IMR-90 (cell line): Measurements from ENCODE around the gene NKTR. TPM values are rescaled to one million over a fixed set of nuclear protein-coding genes. Genes with fewer than 3 reads are reported as not detected.

Source experiments
- ATAC-seq: fragments of 200-7000 bp; cut with Tn5 transposase; 2 replicates; pipeline ENCODE4 v1.9.1; 2020; ENCODE audit warnings: low read depth, mild to moderate bottlenecking, moderate library complexity
- BruUV-seq: library from RNA; stranded (reverse); fragments of 400-500 nt; replicated peaks from 2 replicates; lab custom pipeline; 2021; lab: Mats Ljungman, UMichigan
- CTCF ChIA-PET: fragments of 300-600 bp; formaldehyde crosslinking; extraction: SDS; loops from one replicate; lab custom pipeline; 2021; ENCODE audit warnings: antibody characterized with exemption; lab: Yijun Ruan, JAX
- POLR2A ChIA-PET: fragments of 300-600 bp; sonication (Branson Sonifier 250); formaldehyde crosslinking; loops from one replicate; lab custom pipeline; 2022; ENCODE audit warnings: antibody characterized with exemption; ENCODE audit not compliant: unreplicated experiment; lab: Charles Lee
- DNase-seq: peaks from one replicate; pipeline ENCODE4 v3.0.0; 2013
- H2AFZ ChIP-seq: replicated peaks from 2 replicates; pipeline ENCODE3; 2013; ENCODE audit warnings: low read length, mild to moderate bottlenecking; ENCODE audit not compliant: poor library complexity
- H2AK5ac ChIP-seq: 2 replicates; pipeline ENCODE4 v1.6.1; 2013; ENCODE audit warnings: low read depth, low read length, inconsistent platforms
- H2AK9ac ChIP-seq: replicated peaks from 2 replicates; pipeline ENCODE3; 2013; ENCODE audit warnings: mild to moderate bottlenecking, low read depth, low read length, moderate library complexity; ENCODE audit not compliant: poor library complexity
- H2BK120ac ChIP-seq: 2 replicates; pipeline ENCODE4 v1.6.1; 2013; ENCODE audit warnings: low read depth, low read length, inconsistent platforms
- H2BK15ac ChIP-seq: 3 replicates; pipeline ENCODE4 v1.6.1; 2013; ENCODE audit warnings: low read depth, low read length, inconsistent platforms
- H2BK20ac ChIP-seq: 2 replicates; pipeline ENCODE4 v1.6.1; 2013; ENCODE audit warnings: low read depth, mild to moderate bottlenecking, inconsistent platforms, low read length, moderate library complexity
- H2BK5ac ChIP-seq: 2 replicates; pipeline ENCODE4 v1.6.1; 2013; ENCODE audit warnings: mild to moderate bottlenecking, low read depth, low read length, inconsistent platforms; ENCODE audit not compliant: poor library complexity, severe bottlenecking
- H3K14ac ChIP-seq: replicated peaks from 2 replicates; pipeline ENCODE4 v1.6.1; 2013; ENCODE audit warnings: low read depth, low read length, inconsistent platforms
- H3K18ac ChIP-seq: 2 replicates; pipeline ENCODE4 v1.6.1; 2013; ENCODE audit warnings: low read depth, low read length, control low read depth
- H3K23ac ChIP-seq: 2 replicates; pipeline ENCODE4 v1.6.1; 2013; ENCODE audit warnings: low read depth, low read length, inconsistent platforms
- H3K27ac ChIP-seq: 2 replicates; pipeline ENCODE4 v1.5.1; 2013; ENCODE audit warnings: mild to moderate bottlenecking, control low read depth, low read length; ENCODE audit not compliant: insufficient read depth
- H3K27me3 ChIP-seq: 2 replicates; pipeline ENCODE4 v1.6.1; 2013; ENCODE audit warnings: low read length; ENCODE audit not compliant: control insufficient read depth, insufficient read depth
- H3K36me3 ChIP-seq: 2 replicates; pipeline ENCODE4 v1.6.1; 2013; ENCODE audit warnings: low read length, mixed read lengths; ENCODE audit not compliant: control insufficient read depth, insufficient read depth
- H3K4ac ChIP-seq: 2 replicates; pipeline ENCODE4 v1.6.1; 2013; ENCODE audit warnings: low read depth, low read length, inconsistent platforms
- H3K4me1 ChIP-seq: 2 replicates; pipeline ENCODE4 v1.6.1; 2013; ENCODE audit warnings: low read length, mixed read lengths; ENCODE audit not compliant: control insufficient read depth, insufficient read depth
- H3K4me2 ChIP-seq: 2 replicates; pipeline ENCODE4 v1.6.1; 2013; ENCODE audit warnings: low read depth, mild to moderate bottlenecking, control low read depth, low read length, moderate library complexity
- H3K4me3 ChIP-seq: 2 replicates; pipeline ENCODE4 v1.5.1; 2013; ENCODE audit warnings: low read depth, mild to moderate bottlenecking, control low read depth, low read length, moderate library complexity; ENCODE audit not compliant: insufficient read depth
- H3K56ac ChIP-seq: 2 replicates; pipeline ENCODE4 v1.6.1; 2013; ENCODE audit warnings: low read length, inconsistent platforms; ENCODE audit not compliant: insufficient read depth; ENCODE audit errors: extremely low read depth
- H3K79me1 ChIP-seq, 2 experiments: 2 replicates each; pipeline ENCODE4 v1.6.1; 2013; ENCODE audit warnings: low read length in 2 of 2, inconsistent platforms in 1 of 2, low read depth in 1 of 2
- H3K9ac ChIP-seq: 2 replicates; pipeline ENCODE4 v1.6.1; 2013; ENCODE audit warnings: low read depth, low read length, control low read depth
- H3K9me1 ChIP-seq: 2 replicates; pipeline ENCODE4 v1.6.1; 2013; ENCODE audit warnings: low read length, inconsistent platforms; ENCODE audit not compliant: insufficient read depth
- H3K9me3 ChIP-seq: 2 replicates; pipeline ENCODE4 v1.6.1; 2013; ENCODE audit warnings: low read length; ENCODE audit not compliant: control insufficient read depth, insufficient read depth
- H4K20me1 ChIP-seq: 2 replicates; pipeline ENCODE4 v1.6.1; 2013; ENCODE audit warnings: low read length, inconsistent platforms; ENCODE audit not compliant: insufficient read depth
- H4K5ac ChIP-seq: 2 replicates; pipeline ENCODE4 v1.6.1; 2013; ENCODE audit warnings: mild to moderate bottlenecking, low read depth, low read length, control low read depth
- H4K8ac ChIP-seq, 2 experiments: 2 replicates each; pipeline ENCODE4 v1.6.1; 2013; ENCODE audit warnings: low read depth in 2 of 2, low read length in 2 of 2, control low read depth in 1 of 2, inconsistent platforms in 1 of 2
- H4K91ac ChIP-seq: 2 replicates; pipeline ENCODE4 v1.6.1; 2013; ENCODE audit warnings: low read depth, low read length, inconsistent platforms; ENCODE audit not compliant: insufficient read depth
- BHLHE40 ChIP-seq: fragments of 150-350 bp; IDR thresholded peaks from 2 replicates; pipeline ENCODE4 v1.6.1; 2016; ENCODE audit warnings: mild to moderate bottlenecking, low read depth, low read length
- CEBPB ChIP-seq: IDR thresholded peaks from 2 replicates; pipeline ENCODE4 v1.6.1; 2012; ENCODE audit warnings: low read depth, low read length, improper control_type of control experiment
- CHD1 ChIP-seq: IDR thresholded peaks from 2 replicates; pipeline ENCODE4 v1.6.1; 2012; ENCODE audit warnings: low read depth, low read length, improper control_type of control experiment
- CTCF ChIP-seq: conservative IDR thresholded peaks from 2 replicates; pipeline ENCODE4 v1.5.1; 2012; ENCODE audit warnings: mild to moderate bottlenecking, low read depth, low read length, improper control_type of control experiment
- FOS ChIP-seq: fragments of 150-350 bp; IDR thresholded peaks from 2 replicates; pipeline ENCODE4 v1.6.1; 2016; ENCODE audit warnings: low read depth, low read length
- MAFK ChIP-seq: IDR thresholded peaks from 2 replicates; pipeline ENCODE4 v1.6.1; 2012; ENCODE audit warnings: low read depth, low read length, improper control_type of control experiment
- MAZ ChIP-seq: IDR thresholded peaks from 2 replicates; pipeline ENCODE4 v1.6.1; 2012; ENCODE audit warnings: low read depth, mild to moderate bottlenecking, low read length, improper control_type of control experiment, moderate library complexity, borderline replicate concordance
- MXI1 ChIP-seq: IDR thresholded peaks from 2 replicates; pipeline ENCODE4 v1.6.1; 2012; ENCODE audit warnings: low read depth, mild to moderate bottlenecking, low read length, moderate library complexity, borderline replicate concordance
- NFE2L2 ChIP-seq: fragments of 150-350 bp; IDR thresholded peaks from 2 replicates; pipeline ENCODE4 v1.6.1; 2016; ENCODE audit warnings: low read depth, mild to moderate bottlenecking, low read length
- POLR2A ChIP-seq: IDR thresholded peaks from 2 replicates; pipeline ENCODE4 v1.6.1; 2012; ENCODE audit warnings: mild to moderate bottlenecking, low read depth, low read length
- RAD21 ChIP-seq: IDR thresholded peaks from 2 replicates; pipeline ENCODE4 v1.6.1; 2012; ENCODE audit warnings: low read length, improper control_type of control experiment
- RCOR1 ChIP-seq: IDR thresholded peaks from 2 replicates; pipeline ENCODE4 v1.6.1; 2012; ENCODE audit warnings: mild to moderate bottlenecking, low read length, improper control_type of control experiment; ENCODE audit not compliant: insufficient replicate concordance
- RFX5 ChIP-seq: IDR thresholded peaks from 2 replicates; pipeline ENCODE4 v1.8.0; 2012; ENCODE audit warnings: low read depth, mild to moderate bottlenecking, low read length, moderate library complexity
- SMC3 ChIP-seq: fragments of 150-350 bp; IDR thresholded peaks from 2 replicates; pipeline ENCODE4 v1.6.1; 2016; ENCODE audit warnings: low read depth, mild to moderate bottlenecking, antibody characterized with exemption, low read length, moderate library complexity
- USF2 ChIP-seq: fragments of 150-350 bp; IDR thresholded peaks from 2 replicates; pipeline ENCODE4 v1.6.1; 2017; ENCODE audit warnings: mild to moderate bottlenecking, antibody characterized with exemption, low read length, low read depth
- WGBS, 2 experiments: methylation state at CpG; one replicate each; pipeline versions ENCODE4 v1.1.5 to v1.1.7; 2013; ENCODE audit warnings: missing lambda C conversion rate in 2 of 2; ENCODE audit not compliant: insufficient read length in 1 of 2; ENCODE audit errors: extremely low coverage in 2 of 2; 5-methylcytosine and 5-hydroxymethylcytosine counted together
- dilution Hi-C: fragments of 300-500 bp; cut with HindIII; formaldehyde crosslinking; loops from one replicate; pipeline ENCODE4 v1.14.3; 2018; ENCODE audit warnings: low sequenced_read_pairs; ENCODE audit not compliant: unreplicated experiment
- in situ Hi-C: fragments of 300-500 bp; cut with MboI; formaldehyde crosslinking; loops from 3 replicates; pipeline ENCODE4 v1.14.3; 2019; ENCODE audit warnings: low sequenced_read_pairs, inconsistent platforms, mixed read lengths
- intact Hi-C: fragments of 100-400 bp; cut with micrococcal nuclease; formaldehyde crosslinking; loops from 2 replicates; pipeline ENCODE4 v1.10.0; 2022
- polyA plus RNA-seq, 3 experiments: library from polyadenylated mRNA; depleted of rRNA; stranded (reverse); fragments of >200 nt; gene quantifications; 2 replicates each; pipeline ENCODE4 v1.2.3, GENCODE V29; 2012; ENCODE audit warnings: low replicate concordance in 1 of 3
- total RNA-seq: library from RNA; depleted of rRNA; stranded (reverse); fragments of >200 nt; gene quantifications from 2 replicates; pipeline ENCODE4 v1.2.3, GENCODE V29; 2012

Gene NKTR
- total and polyA plus RNA-seq, 2 of the 4 experiments (the other 2 are of a cell fraction) = 24.0 to 30.7 TPM

GRCh38 chr3:42562047-42562907 is 38.2 kb upstream of the NKTR start:
- WGBS, 2 experiments = 25% methylated on average over 1 of the region's 3 CpGs; no CpG with 5 or more reads in 1 of the 2 experiments
- CTCF ChIA-PET = interaction anchor here (1.1 kb wide), 1 partner anchor 15 kb away, joined by 3 read pairs; no protein-coding TSS in a partner anchor
- in situ Hi-C loops = no loop called here
- TF ChIP-seq POLR2A (no peak), SMC3 (no peak), RFX5 (no peak), MAZ (no peak), MXI1 (no peak), FOS (no peak), BHLHE40 (no peak), CEBPB (no peak), CHD1 (no peak), MAFK (no peak), CTCF (no peak), NFE2L2 (no peak), USF2 (no peak), RCOR1 (no peak), RAD21 (no peak)

More at GRCh38 chr3:42562047-42562907, 38.2 kb upstream of the NKTR start:
- Histone ChIP-seq H3K79me1 (peaks cover 11 to 17% of the 10 kb centered on the region in 2 experiments; a peak in 3 of 4 replicates), H2AFZ (no peak overlapping the region), H2BK15ac (no peak overlapping the region), H2BK5ac (no peak overlapping the region), H2AK9ac (peak overlapping the region; percentile 23), H3K27me3 (no peaks in the 10 kb centered on the region), H3K9me3 (no peaks in the 10 kb centered on the region), H4K8ac (no peak overlapping the region), H3K56ac (no peak overlapping the region), H3K9me1 (peaks cover 5% of the 10 kb centered on the region; the same call in 1 of the 2 replicates), H2AK5ac (no peak overlapping the region), H2BK20ac (no peak overlapping the region), H3K4ac (no peak overlapping the region), H4K20me1 (no peaks in the 10 kb centered on the region; the same call in 1 of the 2 replicates), H3K27ac (no peak overlapping the region), H3K18ac (no peak overlapping the region), H2BK120ac (no peak overlapping the region), H3K4me1 (no peaks in the 10 kb centered on the region), H4K91ac (no peak overlapping the region), H3K9ac (no peak overlapping the region), H3K14ac (no peak overlapping the region), H3K36me3 (peaks cover 29% of the 10 kb centered on the region), H3K23ac (no peak overlapping the region), H3K4me3 (no peak overlapping the region), H4K5ac (no peak overlapping the region), H3K4me2 (no peak overlapping the region)
- DNase-seq = peak; percentile 34
- no peak; the same call in 1 of the 2 replicates for ATAC-seq
- intact Hi-C loops (no loop called here), dilution Hi-C loops (no loop called here)
- POLR2A ChIA-PET = no interaction called here
- BruUV-seq = no TSS peak
